NCI-H1436 (cell line): ENCODE results near the gene CCDC32.

ENCODE experiments used
- DNase-seq: peaks from one replicate; lab custom pipeline; 2025; lab: John Stamatoyannopoulos, UW

The CCDC32 gene

DNA sequence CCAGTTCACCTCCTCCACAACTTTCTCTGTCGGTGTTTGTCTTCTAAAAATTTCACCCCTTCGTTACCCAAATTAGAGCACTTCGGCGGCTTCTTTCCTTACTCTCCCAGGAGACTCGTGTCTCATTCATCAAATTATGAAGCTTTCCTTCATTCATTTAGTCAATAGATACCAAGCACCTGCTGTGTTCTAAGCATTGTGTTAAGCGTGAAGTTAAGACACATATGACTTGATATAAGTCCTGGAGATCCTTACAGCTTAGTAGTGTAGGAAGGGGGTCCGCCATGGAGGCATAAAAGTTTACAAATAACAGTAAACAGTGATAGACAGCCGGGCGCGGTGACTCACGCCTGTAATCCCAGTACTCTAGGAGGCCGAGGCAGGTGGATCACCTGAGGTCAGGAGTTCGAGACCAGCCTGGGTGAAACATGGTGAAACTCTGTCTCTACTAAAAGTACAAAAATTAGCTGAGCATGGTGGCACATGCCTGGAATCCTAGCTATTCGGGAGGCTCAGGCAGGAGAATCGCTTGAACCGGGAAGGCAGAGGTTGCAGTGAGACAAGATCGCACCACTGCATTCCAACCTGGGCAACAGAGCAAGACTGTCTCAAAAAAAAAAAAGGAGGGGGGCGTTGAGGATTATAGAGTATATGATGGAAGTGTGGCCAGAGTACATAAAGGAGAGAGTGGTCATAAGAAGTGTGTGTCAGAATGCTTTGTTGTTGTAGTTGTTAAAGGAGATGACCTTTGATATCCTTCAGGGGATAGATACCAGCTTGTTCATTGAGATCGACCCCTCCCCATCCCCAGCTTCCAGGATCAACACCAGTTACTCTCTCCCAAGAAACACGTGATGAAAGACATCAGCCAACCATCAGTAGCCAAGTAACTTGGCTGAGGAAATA lies 744 bp upstream of the CCDC32 start:
- DNase-seq: peak; percentile 65

DNA sequence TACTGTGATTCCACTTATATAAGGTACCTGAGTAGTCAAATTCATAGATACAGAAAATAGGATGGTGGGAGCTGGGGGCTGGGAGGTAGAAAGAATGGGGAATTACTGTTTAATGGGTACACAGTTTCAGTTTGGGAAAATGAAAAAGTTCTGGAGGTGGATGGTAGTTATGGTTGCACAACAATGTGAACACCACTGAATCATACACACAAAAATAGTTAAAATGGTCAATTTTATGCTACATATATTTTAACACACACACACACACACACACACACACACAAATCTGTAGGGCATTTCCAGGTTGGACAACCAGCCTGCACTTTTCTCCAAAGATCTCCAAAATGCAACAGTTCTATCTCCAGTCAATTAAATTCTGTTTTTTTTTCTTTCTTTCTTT lies 1.4 kb downstream of the CCDC32 start:
- no peak for DNase-seq

DNA sequence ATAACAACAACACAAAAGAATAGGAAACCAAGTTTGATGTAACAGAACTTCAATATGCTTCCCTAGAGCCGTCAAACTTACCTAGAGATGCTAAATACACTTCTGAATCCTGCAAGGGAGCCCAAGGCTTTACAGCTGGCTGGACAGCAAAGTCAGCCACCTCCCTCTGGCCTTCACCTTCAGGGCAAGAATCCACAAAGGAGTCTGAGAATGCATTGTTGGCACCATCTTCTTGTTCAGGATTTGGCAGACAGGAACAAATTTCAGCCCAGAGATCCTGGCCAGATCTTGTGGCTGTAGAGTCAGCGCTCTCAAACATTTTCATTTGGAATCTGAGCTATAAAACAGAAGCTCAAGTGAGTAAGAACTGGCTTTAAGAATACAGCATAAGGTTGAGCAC lies 2.2 kb downstream of the CCDC32 start:
- no peak for DNase-seq

DNA sequence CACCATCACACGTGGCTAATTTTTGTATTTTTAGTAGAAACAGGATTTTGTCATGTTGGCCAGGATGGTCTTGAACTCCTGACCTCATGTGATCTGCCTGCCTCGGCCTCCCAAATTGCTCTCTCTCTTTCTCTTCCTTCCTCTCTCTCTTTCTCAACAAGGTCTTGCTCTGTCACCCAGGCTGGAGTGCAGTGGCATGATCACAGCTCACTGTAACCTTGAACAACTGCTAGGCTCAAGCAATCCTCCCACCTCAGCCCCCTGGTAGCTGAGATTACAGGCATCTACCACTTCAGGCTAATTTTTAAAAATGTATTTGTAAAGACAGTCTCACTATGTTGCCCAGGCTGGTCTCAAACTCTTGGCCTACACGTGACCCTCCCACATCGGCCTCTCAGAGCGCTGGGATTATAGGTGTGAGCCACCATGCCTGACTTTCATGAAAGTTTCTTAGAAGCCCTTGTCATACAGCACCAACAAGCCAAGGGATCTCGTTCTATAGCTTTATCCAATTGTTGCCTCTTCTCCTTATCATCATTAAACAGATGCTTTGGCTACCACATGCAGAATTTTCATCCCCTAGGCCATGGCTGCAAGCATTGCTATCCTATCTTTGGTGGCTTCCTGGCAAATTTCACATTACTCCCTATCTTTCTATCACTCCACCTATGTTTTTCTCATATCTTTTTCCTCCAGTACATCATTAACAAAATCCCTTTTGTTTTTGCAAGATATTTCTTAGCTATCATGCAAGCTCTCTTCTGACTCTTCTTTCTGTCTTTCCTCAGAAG lies 5.7 kb downstream of the CCDC32 start:
- no peak for DNase-seq

DNA sequence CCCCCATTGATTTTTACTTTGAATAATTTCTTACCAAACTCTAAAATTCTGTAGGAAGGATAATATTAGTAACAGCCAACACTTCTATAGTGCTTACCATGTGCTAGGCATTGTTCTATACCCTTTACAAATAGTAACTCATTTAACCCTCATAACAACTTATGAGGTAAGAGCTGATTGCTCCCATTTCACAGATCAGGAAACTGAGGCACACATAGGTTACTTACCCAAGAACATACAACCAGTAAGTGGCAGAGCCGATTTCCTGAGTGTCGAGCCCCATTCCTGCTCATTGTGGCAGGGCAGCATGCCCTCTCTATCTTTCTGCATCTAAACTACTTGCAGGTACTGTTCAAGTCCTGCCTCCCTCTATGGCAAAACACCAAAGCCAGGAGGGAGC lies 9.0 kb downstream of the CCDC32 start:
- DNase-seq: no peak

DNA sequence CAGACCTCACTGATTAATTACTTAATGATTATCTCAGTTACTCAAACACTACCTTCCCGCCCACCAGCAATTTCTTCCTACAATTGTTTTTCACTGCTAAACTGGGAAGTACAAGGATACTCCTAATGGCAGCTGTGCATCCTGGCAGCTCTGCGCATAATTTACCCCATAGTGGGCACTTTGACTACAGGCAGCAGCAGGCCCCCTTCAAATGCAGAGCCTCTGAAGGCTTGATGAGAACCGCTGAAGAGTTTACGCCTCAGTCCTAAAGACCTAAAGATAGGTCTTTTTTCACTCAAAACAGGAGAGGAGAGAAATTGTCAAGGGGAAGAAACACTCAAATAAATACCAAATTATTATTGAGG lies 10.7 kb downstream of the CCDC32 start:
- DNase-seq: no peak

DNA sequence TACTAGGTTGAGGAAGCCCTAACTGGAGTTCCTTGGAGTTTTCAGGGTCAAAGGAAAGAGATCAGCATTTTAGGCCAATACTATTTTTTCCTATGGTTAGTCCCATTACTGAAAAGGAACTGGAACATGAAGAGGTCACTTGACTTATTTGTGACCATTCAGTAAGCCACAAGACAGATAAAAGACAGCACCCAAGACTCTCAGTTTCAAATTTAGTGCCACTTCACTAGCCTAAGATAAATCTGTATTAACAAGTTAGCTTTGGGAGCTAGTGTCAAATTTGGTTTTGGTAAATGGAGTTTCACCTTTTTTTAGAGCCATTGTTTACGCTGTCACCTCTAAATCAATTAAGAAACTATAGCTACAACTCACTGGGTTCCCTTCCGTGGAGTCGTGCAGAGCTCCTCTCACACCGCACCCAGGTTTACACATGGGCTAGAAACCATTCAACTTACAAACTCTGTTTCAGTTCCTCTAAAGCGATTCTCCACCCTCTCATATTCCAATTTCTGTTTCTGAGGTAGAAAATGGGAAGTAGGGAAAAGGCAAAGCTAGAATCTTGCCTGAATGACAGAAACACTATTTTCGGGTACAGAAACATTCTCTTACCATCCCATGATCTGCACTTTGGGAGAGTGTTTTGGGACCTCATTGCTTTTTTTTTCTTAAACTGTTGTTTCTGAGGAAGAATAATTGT lies 14.4 kb downstream of the CCDC32 start:
- no peak for DNase-seq

DNA sequence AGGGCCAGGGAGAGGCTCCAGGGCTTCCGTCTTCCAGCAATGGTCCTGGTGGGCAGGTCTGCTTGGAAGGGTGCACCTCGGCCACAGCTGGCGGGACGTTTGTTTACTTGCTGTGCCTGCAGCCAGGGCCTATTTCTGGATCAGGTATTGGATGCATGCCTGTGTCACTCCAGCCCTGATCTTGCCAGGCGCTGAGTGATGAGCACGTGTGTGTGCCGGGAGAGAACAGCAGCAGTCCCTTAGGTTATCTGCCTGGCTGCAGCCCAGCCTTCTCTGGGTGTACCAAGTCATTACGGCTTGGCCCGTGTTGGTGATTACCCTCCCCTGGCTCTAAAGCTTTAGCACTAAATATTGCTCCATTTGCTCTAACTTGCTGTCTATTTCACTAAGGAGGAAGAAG lies 14.9 kb downstream of the CCDC32 start:
- no peak for DNase-seq

DNA sequence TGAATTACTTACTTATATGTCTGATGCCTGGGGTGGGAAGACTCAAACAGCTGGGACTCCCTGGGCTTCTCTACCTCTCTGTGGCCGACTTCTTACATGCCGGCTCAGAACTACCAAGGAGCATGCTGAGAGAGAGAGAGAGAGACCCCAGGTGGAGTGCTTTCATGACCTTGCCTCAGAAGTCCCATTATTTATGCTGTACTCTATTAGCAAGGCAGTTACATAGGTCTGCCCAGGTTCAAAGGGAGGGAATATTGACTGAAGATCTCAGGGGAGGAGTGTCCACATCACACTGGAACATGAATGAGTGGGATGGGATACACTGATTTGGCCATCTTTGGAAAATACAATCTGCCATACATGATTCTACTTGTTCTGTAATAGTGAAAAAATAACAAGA lies 16.2 kb downstream of the CCDC32 start:
- DNase-seq: no peak

DNA sequence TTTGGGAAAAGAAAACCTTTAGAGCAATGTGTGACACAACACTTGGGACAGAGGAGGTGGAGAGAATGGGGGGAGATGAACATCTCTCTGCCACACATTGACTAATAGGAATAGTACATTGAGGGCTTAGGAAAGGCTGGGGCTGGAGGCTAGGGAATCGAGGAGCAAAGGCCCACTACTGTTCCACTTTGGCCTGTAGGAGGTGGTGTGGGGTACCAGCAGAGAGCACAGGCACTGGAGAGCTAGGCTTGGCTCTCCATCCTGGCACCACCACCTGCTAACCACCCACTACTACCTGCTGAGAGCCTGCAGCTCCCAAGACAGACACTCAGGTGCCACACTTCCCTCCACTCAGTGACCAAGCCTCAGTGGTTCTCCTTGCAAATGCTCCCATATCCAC lies 19.4 kb downstream of the CCDC32 start:
- DNase-seq: no peak

DNA sequence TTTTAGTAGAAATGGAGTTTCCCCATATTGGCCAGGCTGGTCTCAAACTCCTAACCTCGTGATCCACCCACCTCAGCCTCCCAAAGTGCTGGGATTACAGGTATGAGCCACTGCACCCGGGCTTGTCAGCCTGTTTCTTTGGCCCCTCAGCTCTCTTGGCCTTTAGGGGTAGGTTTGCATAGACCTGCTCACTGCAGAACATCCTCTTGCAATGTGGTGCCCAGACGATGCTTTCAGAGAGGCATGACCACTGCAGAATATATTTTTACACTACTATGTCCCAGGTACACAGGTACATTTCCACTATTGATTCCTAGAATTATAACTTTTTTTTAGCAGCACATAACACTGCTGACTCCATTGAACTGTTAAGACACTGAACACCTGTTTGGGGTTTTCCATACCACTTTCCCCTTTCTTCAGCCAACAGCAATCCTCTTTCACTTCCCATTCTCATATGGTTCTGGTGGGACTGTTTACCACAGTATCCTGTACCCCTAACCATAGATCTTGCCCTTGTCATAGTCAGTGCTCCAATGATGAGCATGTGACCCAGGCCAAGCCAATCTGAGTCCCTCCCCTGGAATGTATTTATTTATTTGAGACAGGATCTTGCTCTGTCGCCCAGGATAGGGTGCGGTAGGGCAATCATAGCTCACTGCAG lies 21.1 kb downstream of the CCDC32 start:
- DNase-seq: no peak

DNA sequence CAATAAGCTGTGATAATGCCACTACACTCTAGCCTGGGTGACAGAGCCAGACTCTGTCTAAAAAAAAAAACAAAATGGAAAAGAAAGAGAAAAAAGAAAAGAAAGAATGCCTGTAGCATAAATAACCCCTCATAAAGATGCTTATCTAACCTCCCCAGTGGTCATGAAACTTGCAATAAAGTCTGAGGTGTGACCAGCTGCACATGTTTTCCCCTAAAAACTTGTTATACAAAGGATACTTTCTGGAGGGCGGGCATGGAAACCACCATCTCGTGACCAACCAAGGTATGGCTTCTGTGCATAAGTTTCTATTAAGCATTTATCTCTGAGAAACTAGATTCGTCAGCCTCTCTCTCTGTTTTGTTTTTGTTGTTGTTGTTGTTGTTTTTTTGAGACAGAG lies 21.8 kb downstream of the CCDC32 start:
- no peak for DNase-seq

DNA sequence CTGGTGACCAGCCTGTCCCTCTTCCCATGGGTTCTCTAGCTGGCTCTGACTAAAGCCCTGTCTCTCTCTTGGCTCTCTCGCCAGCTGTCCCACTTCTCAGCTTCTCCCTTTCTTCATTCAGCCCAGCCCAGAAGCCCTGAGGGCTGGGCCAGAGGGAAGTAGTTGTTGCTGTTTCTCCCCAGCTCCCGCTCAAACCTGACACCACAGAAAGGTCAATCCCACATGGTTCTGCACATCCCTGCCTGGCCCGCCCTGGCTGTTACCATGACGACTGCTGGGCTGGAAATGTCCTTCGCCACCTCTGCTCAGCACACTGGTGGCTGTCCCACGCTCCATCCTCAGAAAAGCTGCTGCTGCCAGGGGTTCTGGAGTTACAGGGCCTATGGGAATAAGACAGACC lies 25.9 kb downstream of the CCDC32 start:
- DNase-seq: no peak

DNA sequence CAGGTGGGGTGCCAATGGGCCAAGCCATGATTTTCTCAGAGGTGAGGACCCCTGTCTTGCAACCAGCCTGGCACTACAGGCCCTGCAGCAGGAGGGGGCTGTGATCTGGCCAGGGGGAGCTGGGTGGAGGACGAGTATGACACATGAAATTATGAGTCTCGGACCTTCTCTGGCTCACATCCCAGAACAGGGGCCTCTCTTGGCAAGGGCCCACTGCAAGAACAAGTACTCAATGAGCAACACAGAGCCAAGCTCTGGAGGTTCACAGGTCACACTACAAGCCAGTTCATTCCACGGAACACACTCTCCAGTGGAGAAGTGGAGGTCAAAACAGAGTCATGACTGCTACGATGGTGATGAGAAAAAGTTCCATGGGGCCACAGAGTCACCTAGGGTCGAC lies 28.3 kb downstream of the CCDC32 start:
- no peak for DNase-seq

DNA sequence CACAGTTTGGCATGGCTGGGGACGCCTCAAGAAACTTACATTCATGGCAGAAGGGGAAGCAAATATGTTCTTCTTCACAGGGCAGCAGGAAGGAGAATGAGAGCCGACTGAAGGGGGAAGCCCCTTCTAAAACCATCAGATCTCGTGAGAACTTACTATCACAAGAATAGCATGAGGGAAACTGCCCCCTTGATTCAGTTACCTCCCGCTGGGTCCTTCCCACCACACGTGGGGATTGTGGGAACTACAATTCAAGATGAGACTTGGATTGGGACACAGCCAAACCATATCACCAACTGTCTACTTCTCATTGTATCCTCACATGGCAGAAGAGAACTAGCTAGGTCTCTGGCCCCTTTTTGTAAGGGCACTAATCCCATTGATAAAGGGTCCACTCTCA lies 30.5 kb downstream of the CCDC32 start:
- DNase-seq: no peak

DNA sequence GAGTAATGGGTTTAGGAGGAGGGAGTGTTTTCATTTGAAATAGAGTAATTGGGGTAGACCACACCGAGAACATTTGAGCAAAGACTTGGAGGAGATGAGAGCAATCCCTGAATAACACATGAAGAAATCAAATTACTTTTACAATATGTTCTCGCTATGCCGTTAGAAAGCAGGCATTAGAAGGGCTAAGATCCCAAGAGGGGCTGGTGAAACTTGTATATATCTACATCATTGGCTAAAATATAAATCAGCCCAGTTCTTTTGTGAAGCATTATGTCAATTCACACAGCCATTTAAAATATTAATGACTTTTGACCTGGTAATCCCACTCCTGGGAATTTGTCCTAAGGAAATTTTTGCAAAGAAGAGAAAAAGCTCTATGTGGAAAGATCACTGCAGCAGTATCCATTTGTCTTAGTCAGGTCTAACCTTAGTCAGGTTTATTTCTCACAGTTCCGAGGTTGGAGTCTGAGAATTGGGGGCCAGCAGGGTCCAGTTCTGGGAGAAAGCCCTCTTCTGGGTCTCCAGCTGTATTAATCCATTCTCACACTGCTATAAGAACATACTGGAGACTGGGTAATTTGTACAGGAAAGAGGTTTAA lies 31.0 kb downstream of the CCDC32 start:
- DNase-seq: no peak

DNA sequence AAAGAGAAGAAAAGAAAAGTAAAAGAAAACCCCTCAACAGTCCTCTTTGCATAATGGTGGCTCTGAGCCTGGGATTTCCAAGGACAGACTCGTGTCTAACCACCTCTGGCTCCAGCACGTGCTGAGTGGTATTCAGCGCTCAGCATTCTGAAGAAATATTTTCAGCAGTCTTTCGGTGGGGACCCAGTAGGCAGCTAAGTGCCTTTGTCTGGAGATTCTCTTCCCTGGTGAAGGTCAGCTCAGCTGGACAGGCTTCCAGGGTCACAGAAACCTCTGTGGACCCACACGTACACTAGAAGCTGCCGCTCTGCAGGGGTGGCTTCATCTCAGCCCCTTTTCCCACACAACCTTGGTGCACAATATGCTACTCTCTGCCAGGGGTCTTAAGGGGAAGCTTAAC lies 36.0 kb downstream of the CCDC32 start:
- no peak for DNase-seq

DNA sequence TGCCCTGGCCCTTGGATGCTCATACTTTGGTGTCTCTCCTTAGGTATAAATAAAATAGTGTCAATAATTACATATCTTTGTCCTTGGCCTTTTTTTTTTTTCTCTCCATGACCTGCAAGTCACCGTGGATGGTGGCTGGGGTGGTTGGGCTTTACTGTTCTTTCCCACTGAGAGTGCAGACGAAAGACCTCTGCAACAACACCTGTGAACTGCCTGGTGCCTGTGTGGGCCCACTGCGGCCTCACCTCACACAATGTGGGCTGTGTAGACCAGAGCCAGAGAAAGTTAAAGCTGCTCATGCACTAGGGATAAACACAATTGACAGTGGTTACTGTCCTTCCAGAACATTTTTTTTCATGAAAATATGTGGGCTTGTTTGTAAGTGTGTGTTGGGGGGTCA lies 39.0 kb downstream of the CCDC32 start:
- no peak for DNase-seq

DNA sequence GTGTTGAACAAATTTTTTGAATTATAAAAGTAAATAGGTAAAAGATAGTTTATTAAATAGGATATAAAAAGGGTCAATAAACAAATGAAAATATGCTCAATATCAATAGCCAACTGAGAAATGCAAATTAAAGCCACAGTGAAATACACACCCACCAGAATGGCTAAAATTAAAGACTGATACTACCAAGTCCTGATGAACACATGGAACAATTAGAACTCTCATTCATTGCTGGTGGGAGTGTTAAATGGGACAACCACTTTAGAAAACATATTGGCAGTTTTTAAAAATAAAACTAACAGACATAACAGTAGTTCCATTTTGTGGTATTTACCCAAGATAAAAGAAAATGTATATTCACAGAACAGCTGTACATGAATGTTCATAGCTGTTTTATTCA lies 41.2 kb downstream of the CCDC32 start:
- DNase-seq: no peak

DNA sequence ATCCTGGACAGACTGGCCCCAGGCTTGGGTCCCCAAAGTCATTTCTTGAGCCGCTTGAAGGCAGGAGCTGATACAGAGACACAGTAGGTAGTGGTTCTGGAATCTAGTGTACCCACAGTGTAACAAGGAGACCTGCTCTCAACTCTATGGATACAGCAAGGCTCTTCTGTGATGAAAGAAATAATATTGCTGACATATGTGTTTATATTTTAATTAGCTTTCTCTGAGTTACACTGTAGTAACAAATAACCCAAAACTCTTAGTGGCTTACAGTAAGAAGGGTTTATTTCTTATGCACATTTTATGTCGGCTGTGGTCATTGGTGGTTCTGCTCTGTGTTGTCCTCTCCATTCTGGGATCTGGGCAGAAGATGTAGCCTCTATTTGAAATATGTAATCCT lies 48.5 kb downstream of the CCDC32 start:
- DNase-seq: no peak

DNA sequence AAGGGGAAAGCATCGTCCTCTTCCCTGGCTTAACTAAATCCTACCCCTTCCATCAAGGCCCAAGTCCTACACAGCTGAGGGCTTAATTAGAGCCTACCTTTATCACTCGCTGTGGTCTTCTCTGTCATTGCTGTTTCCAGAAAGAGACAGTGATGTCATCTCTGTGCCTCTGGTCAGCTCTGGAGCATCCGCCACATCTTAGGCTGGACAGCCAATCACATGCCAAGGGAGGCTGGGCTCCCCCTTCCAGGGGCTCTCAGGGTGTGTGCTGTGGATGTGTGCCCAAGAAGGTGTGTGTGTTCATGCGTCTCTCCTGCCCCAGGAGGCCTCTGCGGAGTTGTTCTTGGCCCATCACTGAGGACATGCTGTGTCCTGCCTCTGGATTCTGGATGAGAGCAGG lies 51.2 kb downstream of the CCDC32 start:
- no peak for DNase-seq

DNA sequence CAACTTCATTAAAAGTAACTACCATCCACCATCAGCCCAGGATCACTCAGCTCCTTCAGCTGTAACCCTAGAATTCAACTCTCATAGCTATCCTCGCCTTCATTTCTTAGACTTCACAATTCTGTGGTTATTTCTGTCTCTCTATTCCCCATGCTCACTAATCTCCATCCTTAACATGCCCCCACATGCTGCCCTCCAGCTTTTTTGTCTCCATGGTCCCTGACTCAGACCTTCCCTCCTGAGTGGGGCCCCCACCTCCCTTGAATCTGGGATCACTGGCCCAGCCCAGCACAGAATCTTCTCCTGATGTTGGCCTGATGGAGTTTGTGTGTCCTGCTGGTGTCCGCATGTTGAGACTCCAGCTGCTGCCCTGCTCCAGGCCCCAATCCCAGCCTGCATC lies 52.4 kb downstream of the CCDC32 start:
- DNase-seq: no peak
